Activated B cell treated with CpG ODN at 0.5 μM for 24 hours (primary cell): ENCODE data around the gene PCDHB15. TPM values are rescaled to one million over a fixed set of nuclear protein-coding genes. Genes with fewer than 3 reads are reported as not detected.
"Not testable (repeated sequence)": the region's sequence is repeated elsewhere in the genome, so short reads cannot be mapped to it uniquely, and the experiment has no call there.

Source experiments
- ATAC-seq: fragments of 200-7000 bp; cut with Tn5 transposase; one replicate; pipeline ENCODE4 v1.10.0; 2021; ENCODE audit warnings: low read depth, mild to moderate bottlenecking, moderate library complexity
- CTCF ChIA-PET: fragments of 350-600 bp; sonication (Branson Sonifier 250); formaldehyde crosslinking; loops from one replicate; lab custom pipeline; 2021; ENCODE audit warnings: antibody characterized with exemption; lab: Charles Lee
- POLR2A ChIA-PET: fragments of 350-600 bp; sonication (Branson Sonifier 250); formaldehyde crosslinking; loops from one replicate; lab custom pipeline; 2021; ENCODE audit warnings: antibody characterized with exemption; lab: Charles Lee
- DNase-seq: peaks from one replicate; pipeline ENCODE4 v3.0.0; 2022
- H3K27ac Mint-ChIP-seq: one replicate; pipeline ENCODE4 v1.8.0; 2020; ENCODE audit warnings: mixed read lengths
- H3K27me3 Mint-ChIP-seq: one replicate; pipeline ENCODE4 v1.8.0; 2021; ENCODE audit warnings: mixed read lengths
- H3K36me3 Mint-ChIP-seq: one replicate; pipeline ENCODE4 v1.8.0; 2021; ENCODE audit warnings: low read depth, mixed read lengths
- H3K4me1 Mint-ChIP-seq: one replicate; pipeline ENCODE4 v1.8.0; 2021; ENCODE audit warnings: mixed read lengths
- H3K4me3 Mint-ChIP-seq: one replicate; pipeline ENCODE4 v1.8.0; 2020; ENCODE audit warnings: mild to moderate bottlenecking, mixed read lengths
- H3K9me3 Mint-ChIP-seq: one replicate; pipeline ENCODE4 v1.8.0; 2020; ENCODE audit warnings: mixed read lengths
- intact Hi-C: fragments of 100-400 bp; cut with micrococcal nuclease; formaldehyde crosslinking; loops from one replicate; pipeline ENCODE4 v1.15.1; 2024
- total RNA-seq: library from RNA; stranded (reverse); gene quantifications from 2 replicates; pipeline ENCODE4 v1.2.3, GENCODE V29; 2022
- TF ChIP-seq, protein P1 (sequence below): fragments of 200-600 bp; IDR thresholded peaks from one replicate; pipeline ENCODE4 v1.8.0; 2022; ENCODE audit warnings: antibody characterized with exemption, mild to moderate bottlenecking

PCDHB15 gene
- total RNA-seq = not detected in 2 replicates

DNA sequence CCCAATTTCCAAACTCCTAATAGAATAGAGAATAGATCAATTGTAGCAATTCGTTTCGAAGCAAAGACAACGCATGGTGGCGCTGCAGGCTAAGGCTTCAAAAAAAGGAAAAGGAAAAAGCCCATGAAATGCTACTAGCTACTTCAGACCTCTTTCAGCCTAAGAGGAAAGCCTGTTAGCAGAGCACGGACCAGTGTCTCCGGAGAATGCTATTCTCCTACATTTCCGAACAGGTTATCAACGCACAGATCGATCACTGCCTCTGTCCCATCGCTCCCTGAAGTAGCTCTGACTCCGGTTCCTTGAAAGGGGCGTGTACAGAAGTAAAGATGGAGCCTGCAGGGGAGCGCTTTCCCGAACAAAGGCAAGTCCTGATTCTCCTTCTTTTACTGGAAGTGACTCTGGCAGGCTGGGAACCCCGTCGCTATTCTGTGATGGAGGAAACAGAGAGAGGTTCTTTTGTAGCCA is at the start of gene PCDHB15:
TSS of gene PCDHB15 (plus strand) at position 146 of the 468 bp plus-strand sequence. CDS start at position 330, 184 bp downstream.
- ATAC-seq (no peak), DNase-seq (no peak)
- peaks cover 22% of the 10 kb centered on the region for H3K36me3 Mint-ChIP-seq
- POLR2A ChIA-PET = no interaction called here
- no peak within 1 kb of the TSS for H3K4me3 Mint-ChIP-seq
- intact Hi-C loops = no loop called here
- TF ChIP-seq, protein P1, sequence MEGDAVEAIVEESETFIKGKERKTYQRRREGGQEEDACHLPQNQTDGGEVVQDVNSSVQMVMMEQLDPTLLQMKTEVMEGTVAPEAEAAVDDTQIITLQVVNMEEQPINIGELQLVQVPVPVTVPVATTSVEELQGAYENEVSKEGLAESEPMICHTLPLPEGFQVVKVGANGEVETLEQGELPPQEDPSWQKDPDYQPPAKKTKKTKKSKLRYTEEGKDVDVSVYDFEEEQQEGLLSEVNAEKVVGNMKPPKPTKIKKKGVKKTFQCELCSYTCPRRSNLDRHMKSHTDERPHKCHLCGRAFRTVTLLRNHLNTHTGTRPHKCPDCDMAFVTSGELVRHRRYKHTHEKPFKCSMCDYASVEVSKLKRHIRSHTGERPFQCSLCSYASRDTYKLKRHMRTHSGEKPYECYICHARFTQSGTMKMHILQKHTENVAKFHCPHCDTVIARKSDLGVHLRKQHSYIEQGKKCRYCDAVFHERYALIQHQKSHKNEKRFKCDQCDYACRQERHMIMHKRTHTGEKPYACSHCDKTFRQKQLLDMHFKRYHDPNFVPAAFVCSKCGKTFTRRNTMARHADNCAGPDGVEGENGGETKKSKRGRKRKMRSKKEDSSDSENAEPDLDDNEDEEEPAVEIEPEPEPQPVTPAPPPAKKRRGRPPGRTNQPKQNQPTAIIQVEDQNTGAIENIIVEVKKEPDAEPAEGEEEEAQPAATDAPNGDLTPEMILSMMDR = no peak
- peaks cover 17% of the 10 kb centered on the region for H3K27me3 Mint-ChIP-seq
- no peaks in the 10 kb centered on the region for H3K4me1 Mint-ChIP-seq
- H3K27ac Mint-ChIP-seq = no peak within 1 kb of the TSS
- H3K9me3 Mint-ChIP-seq = peaks cover 49% of the 10 kb centered on the region
- CTCF ChIA-PET = interaction anchor here (0.6 to 1.0 kb wide), 2 partner anchors 225 to 319 kb away, joined by 3 to 4 read pairs; no protein-coding TSS in a partner anchor

- peaks cover 37% of the 10 kb centered on the region for H3K9me3 Mint-ChIP-seq
- POLR2A ChIA-PET = no interaction called here
- H3K27ac Mint-ChIP-seq = no peak overlapping the region
- H3K27me3 Mint-ChIP-seq = peaks cover 24% of the 10 kb centered on the region
- no peaks in the 10 kb centered on the region for H3K4me1 Mint-ChIP-seq
- ATAC-seq = no peak
- no peak for DNase-seq
- no peak overlapping the region for H3K4me3 Mint-ChIP-seq
- intact Hi-C loops = no loop called here
- CTCF ChIA-PET = no interaction called here
- TF ChIP-seq, protein P1 = no peak
- H3K36me3 Mint-ChIP-seq = peaks cover 4% of the 10 kb centered on the region
These were observed 48.8 kb upstream of the PCDHB15 start for GRCh38 chr5:141196363-141196762.

GRCh38 chr5:141199359-141200235 is 45.6 kb upstream of the PCDHB15 start, which contains the start of gene PCDHB11:
PCDHB11 (plus strand) TSS chr5:141199627; CDS start chr5:141199775, 148 bp downstream.
- TF ChIP-seq, protein P1 = no peak
- POLR2A ChIA-PET = no interaction called here
- intact Hi-C loops = no loop called here
- Mint-ChIP-seq H3K4me3 (no peak within 1 kb of the TSS), H3K4me1 (no peaks in the 10 kb centered on the region), H3K36me3 (peaks cover 2% of the 10 kb centered on the region), H3K9me3 (peaks cover 33% of the 10 kb centered on the region), H3K27ac (no peak within 1 kb of the TSS), H3K27me3 (peaks cover 7% of the 10 kb centered on the region)
- DNase-seq (no peak), ATAC-seq (no peak)
- CTCF ChIA-PET = no interaction called here

DNA sequence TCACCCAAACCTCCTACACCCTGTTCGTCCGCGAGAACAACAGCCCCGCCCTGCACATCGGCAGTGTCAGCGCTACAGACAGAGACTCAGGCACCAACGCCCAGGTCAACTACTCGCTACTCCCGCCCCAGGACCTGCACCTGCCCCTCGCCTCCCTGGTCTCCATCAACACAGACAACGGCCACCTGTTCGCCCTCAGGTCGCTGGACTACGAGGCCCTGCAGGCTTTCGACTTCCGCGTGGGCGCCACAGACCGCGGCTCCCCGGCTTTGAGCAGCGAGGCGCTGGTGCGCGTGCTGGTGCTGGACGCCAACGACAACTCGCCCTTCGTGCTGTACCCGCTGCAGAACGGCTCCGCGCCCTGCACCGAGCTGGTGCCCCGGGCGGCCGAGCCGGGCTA is 44.1 kb upstream of the PCDHB15 start:
- H3K4me1 Mint-ChIP-seq, H3K27ac Mint-ChIP-seq, intact Hi-C loops, POLR2A ChIA-PET, H3K4me3 Mint-ChIP-seq, CTCF ChIA-PET, H3K36me3 Mint-ChIP-seq, DNase-seq, ATAC-seq, H3K27me3 Mint-ChIP-seq: not testable (repeated sequence)
- peaks cover 30% of the 10 kb centered on the region for H3K9me3 Mint-ChIP-seq

GRCh38 chr5:141201646-141202045 is 43.5 kb upstream of the PCDHB15 start:
- H3K27me3 Mint-ChIP-seq, POLR2A ChIA-PET, H3K4me1 Mint-ChIP-seq, DNase-seq, H3K27ac Mint-ChIP-seq, intact Hi-C loops, H3K36me3 Mint-ChIP-seq, CTCF ChIA-PET, ATAC-seq, H3K4me3 Mint-ChIP-seq: not testable (repeated sequence)
- H3K9me3 Mint-ChIP-seq = peaks cover 25% of the 10 kb centered on the region

DNA sequence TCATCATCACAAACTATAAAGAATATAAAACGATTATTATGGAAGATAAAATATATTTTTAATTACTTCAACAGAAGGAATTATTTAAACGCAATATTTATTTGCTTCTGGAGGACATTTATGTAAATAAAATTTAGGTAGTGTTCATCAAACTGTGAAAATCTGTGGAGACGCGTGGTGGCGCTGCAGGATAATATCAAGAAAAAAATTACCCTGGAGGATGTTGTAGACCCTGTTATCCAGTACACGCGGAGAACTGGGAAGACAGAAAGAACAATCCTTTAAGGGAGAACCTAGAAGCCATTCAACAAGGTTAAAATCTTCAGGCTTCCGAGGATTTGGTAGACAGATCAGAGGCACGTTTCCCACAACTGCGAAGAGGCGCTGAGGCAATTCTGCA is 36.7 kb upstream of the PCDHB15 start, which contains the start of gene PCDHB12:
TSS of gene PCDHB12 (plus strand) at position 242 of the 400 bp plus-strand sequence. CDS start 189 bp downstream, outside the sequence.
- peaks cover 6% of the 10 kb centered on the region for H3K9me3 Mint-ChIP-seq
- no peaks in the 10 kb centered on the region for H3K4me1 Mint-ChIP-seq
- H3K27ac Mint-ChIP-seq = no peak within 1 kb of the TSS
- TF ChIP-seq, protein P1 = no peak
- ATAC-seq = no peak
- no peaks in the 10 kb centered on the region for H3K36me3 Mint-ChIP-seq
- intact Hi-C loops = loop anchor here (1.0 kb wide), 1 partner anchor 356 kb away; no protein-coding TSS in a partner anchor
- H3K27me3 Mint-ChIP-seq = peaks cover 36% of the 10 kb centered on the region
- no peak within 1 kb of the TSS for H3K4me3 Mint-ChIP-seq
- ChIA-PET POLR2A (no interaction called here), CTCF (interaction anchor here (1.0 kb wide), 1 partner anchor 356 kb away, joined by 3 read pairs; no protein-coding TSS in a partner anchor)
- no peak for DNase-seq

GRCh38 chr5:141210281-141210680 is 34.9 kb upstream of the PCDHB15 start:
- H3K9me3 Mint-ChIP-seq, H3K4me3 Mint-ChIP-seq, H3K4me1 Mint-ChIP-seq, H3K36me3 Mint-ChIP-seq, ATAC-seq, H3K27ac Mint-ChIP-seq, DNase-seq, intact Hi-C loops, CTCF ChIA-PET: not testable (repeated sequence)
- POLR2A ChIA-PET = interaction anchor here (0.5 kb wide), 1 partner anchor 107 kb away, joined by 4 read pairs; no protein-coding TSS in a partner anchor
- peaks cover 41% of the 10 kb centered on the region for H3K27me3 Mint-ChIP-seq

- DNase-seq, ATAC-seq, CTCF ChIA-PET, H3K4me1 Mint-ChIP-seq, H3K4me3 Mint-ChIP-seq, H3K27ac Mint-ChIP-seq, H3K36me3 Mint-ChIP-seq, intact Hi-C loops: not testable (repeated sequence)
- POLR2A ChIA-PET = interaction anchor here (0.5 kb wide), 1 partner anchor 106 kb away, joined by 4 read pairs; no protein-coding TSS in a partner anchor
- peaks cover 42% of the 10 kb centered on the region for H3K27me3 Mint-ChIP-seq
- H3K9me3 Mint-ChIP-seq = peaks cover 11% of the 10 kb centered on the region
These were observed 34.3 kb upstream of the PCDHB15 start for GRCh38 chr5:141210849-141211248.
